GM19099 (cell line): ENCODE measurements around the gene KRT12.

Experiments used
- POLR2A ChIP-seq: IDR thresholded peaks from 3 replicates; pipeline ENCODE4 v1.6.1; 2011; ENCODE audit warnings: low read depth; ENCODE audit not compliant: insufficient read length; ENCODE audit errors: extremely low read depth

Gene KRT12

GRCh38 chr17:40866838-40867237 lies at the start of gene KRT12:
Gene KRT12, minus strand, starts transcription at chr17:40867223. Its CDS starts 37 bp downstream, at chr17:40867186.
- no peak for TF ChIP-seq POLR2A

DNA sequence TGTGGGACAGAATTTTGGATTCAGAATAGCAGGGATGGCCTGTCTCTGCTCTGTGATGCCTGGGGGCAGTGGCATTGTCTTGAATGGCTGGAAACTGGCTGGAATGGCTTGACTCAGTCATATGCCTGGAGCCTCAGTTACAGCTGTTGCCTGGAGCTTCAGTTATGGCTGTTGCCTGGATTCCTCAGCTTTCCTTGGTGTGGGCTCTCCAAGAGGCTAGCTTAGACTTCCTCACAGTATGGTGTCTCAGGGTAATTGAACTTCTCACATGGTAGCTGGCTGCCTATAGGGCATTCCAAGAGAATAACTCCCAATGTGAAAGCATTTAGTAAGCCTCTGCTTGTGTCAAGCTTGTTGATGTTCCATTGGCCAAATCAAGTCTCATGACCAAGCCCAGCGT lies 49.3 kb upstream of the KRT12 start:
- TF ChIP-seq POLR2A = no peak

DNA sequence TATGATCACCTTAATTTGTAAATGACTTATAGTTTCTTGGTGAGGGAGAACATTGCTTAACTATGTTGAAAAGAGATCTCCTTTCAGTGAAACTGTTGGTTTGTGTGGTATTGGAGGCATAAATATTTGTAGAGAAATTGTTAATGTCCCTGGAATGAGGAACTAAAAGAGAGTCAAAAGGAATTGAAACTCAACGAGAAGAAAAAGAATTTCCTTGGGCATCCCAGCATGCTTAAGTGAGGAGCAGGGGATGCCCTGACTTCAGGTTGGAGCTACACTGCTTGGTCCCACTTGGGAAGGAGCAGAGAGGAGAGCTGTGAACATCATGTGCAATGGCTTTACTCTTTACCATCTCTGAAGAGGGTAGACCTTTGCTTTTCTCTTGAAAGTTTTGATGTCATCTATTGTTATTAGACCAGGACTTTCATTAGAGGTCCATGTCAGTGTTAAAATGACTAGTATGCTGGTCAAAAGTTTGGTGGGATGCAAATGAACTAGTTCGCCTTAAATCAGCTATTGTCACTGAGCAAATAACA lies 48.8 kb upstream of the KRT12 start:
- no peak for TF ChIP-seq POLR2A

GRCh38 chr17:40915199-40915661 lies 48.2 kb upstream of the KRT12 start:
- TF ChIP-seq POLR2A = no peak

GRCh38 chr17:40914075-40914855 lies 47.2 kb upstream of the KRT12 start:
- no peak for TF ChIP-seq POLR2A

DNA sequence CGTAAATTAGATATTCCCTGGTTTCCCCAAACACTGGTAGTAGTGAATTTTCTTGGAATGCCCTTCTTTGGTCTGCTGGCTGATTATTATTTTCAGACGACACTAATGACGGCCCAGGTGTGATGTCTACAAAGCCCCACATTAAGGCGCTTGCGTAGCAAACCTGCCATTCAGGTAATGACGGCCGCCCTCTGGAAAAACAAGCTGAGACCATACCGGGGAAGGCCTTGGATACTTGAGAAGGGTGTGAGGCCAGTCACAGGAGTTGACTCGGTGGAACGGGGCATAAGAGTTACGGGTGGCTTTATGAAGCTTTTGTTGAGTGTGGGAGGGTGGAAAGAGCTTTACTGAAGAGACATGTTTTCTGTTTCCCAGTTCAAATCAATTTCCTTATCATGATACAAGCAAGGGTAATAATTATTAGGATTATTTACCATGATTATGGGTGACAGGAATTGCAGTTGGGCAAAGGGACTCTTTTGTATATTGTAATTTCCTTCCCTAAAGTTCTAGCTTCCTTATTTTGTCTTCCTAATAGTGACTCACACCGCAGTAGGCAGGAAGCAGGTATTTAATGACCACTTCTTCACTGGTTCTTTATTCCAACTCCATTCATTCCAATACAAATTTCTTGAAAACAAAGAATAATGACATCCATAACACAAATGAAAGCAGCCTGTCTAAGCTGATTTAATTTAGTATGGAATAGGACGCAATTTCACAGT lies 45.6 kb upstream of the KRT12 start:
- no peak for TF ChIP-seq POLR2A

DNA sequence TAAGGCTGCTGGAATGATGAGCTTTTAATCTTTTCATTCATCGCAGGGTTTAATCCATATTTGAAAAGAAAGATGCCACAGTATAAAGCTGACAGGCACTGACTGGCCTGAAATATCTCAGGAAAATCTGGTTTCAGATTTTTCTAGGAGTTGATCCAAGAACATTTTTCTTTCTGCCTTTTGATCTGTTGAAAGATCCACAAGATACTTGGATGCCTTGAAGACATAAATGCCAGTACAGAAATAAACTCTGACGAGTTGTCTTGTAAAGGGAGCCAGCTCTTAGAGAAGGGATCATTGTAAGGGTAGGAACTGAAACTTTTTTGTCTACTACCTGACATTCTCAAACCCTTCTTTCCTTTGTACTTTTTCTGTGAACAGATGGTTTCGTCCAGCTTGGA lies 43.4 kb upstream of the KRT12 start:
- TF ChIP-seq POLR2A = no peak

DNA sequence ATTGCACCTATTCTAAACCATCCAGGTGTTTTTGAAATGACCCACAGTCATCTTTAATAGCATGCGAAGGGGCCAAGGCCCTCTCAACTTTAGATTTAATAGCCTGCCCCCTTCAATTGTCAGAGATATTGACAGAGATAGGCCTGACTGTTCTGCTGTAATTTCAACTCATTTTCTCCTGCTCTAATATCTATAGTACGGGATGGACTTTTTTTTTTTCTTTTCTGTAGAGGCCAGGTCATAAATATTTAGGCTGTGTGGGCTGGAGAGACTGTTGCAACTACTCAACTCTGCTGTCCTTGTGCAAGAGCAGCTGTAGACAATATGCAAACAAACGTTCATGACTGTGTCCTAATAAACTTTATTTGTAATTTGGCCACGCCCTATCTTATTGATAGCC lies 42.7 kb upstream of the KRT12 start:
- TF ChIP-seq POLR2A = no peak

DNA sequence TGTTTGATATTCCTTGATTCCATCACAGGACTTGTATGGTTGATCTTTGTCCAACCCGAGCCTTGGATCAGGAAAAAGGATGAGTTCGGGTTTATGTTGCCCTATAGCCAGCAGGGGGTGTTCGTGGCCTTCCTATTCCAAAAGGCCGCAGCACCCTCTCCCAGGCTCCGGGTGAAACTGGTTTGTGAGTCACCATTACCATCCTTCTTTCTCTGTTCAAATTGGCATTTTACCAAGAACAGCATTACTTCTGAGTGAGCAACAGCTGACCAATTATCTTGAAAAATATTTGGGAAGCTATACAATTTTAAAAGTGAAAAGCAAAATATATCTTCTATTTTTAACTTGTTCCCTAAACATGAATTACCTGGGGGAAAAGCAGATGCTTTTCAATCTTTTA lies 42.3 kb upstream of the KRT12 start:
- no peak for TF ChIP-seq POLR2A

GRCh38 chr17:40906613-40907012 lies 39.6 kb upstream of the KRT12 start:
- TF ChIP-seq POLR2A = no peak

GRCh38 chr17:40905370-40905769 lies 38.3 kb upstream of the KRT12 start:
- TF ChIP-seq POLR2A = no peak

GRCh38 chr17:40903129-40903847 lies 36.3 kb upstream of the KRT12 start:
- TF ChIP-seq POLR2A = no peak

DNA sequence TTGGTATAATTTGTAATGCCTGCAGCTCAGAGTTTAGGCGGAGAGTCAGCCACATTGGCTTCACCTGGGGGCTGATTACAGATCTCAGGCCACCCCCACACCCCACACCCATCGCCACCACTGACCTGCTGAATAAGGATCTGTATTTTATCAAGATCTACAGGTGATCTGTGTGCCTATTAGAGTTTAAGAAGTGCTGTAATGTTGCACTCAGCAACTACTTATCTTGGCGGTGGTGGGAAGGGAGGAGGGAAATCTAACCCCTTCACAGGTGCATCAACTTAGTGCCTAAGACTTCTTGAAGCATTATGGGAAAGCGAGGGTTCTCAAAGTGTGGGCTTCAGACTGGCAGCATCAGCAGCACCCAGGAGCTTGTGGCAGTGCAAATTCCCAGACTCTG lies 35.5 kb upstream of the KRT12 start:
- TF ChIP-seq POLR2A = no peak

DNA sequence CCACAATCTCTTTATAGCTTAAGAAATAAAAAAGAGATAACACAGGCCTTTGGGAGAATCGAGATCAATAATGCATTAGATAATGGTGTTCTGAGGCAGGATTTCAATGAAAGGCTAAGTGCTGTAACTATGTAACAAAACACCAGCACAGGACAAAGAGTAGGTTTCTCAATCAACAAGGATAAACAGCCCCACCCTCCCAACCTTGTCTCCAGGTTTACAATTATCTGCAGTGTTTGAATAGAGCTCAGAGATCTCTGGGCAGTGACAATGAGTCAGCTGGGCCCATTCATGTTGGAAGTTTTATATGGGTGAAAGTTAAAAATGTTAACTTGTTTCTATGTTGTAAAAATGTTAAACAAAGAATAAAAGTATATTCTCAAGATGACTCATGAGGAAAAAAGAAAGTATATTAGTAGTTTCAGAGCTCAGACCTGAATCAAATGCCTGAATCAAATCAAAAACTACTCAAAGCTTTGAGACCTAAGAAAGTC lies 35.0 kb upstream of the KRT12 start:
- TF ChIP-seq POLR2A = no peak

- no peak for TF ChIP-seq POLR2A
Measured at GRCh38 chr17:40900809-40901356, 33.9 kb upstream of the KRT12 start.
